Glutamatergic neuron (in vitro differentiated cells): ENCODE results near the gene KIRREL3. TPM values are rescaled to one million over a fixed set of nuclear protein-coding genes. Genes with fewer than 3 reads are reported as not detected.

Experiments used
- DNase-seq: peaks from one replicate; pipeline ENCODE4 v3.0.0; 2022
- H3K27ac Mint-ChIP-seq: one replicate; pipeline ENCODE4 v1.8.0; 2020; ENCODE audit warnings: mild to moderate bottlenecking, mixed read lengths, inconsistent platforms; ENCODE audit not compliant: unreplicated experiment
- H3K27me3 Mint-ChIP-seq: one replicate; pipeline ENCODE4 v1.8.0; 2020; ENCODE audit warnings: mild to moderate bottlenecking, moderate library complexity, mixed read lengths, inconsistent platforms; ENCODE audit not compliant: unreplicated experiment
- H3K36me3 Mint-ChIP-seq: one replicate; pipeline ENCODE4 v1.8.0; 2020; ENCODE audit warnings: mild to moderate bottlenecking, mixed read lengths, inconsistent platforms; ENCODE audit not compliant: unreplicated experiment
- H3K4me1 Mint-ChIP-seq: one replicate; pipeline ENCODE4 v1.8.0; 2020; ENCODE audit warnings: mild to moderate bottlenecking, low read depth, mixed read lengths, inconsistent platforms; ENCODE audit not compliant: unreplicated experiment
- H3K4me3 Mint-ChIP-seq: one replicate; pipeline ENCODE4 v1.8.0; 2020; ENCODE audit warnings: mild to moderate bottlenecking, mixed read lengths, inconsistent platforms; ENCODE audit not compliant: unreplicated experiment
- H3K9me3 Mint-ChIP-seq: one replicate; pipeline ENCODE4 v1.8.0; 2020; ENCODE audit warnings: mild to moderate bottlenecking, moderate library complexity, mixed read lengths, inconsistent platforms; ENCODE audit not compliant: unreplicated experiment
- total RNA-seq: library from RNA; stranded (reverse); fragmentation: NEBNext Ultra II Directional; extraction: Animal tissue kit (Norgen Biotek cat#: 25700); gene quantifications from one replicate; pipeline ENCODE4 v1.2.1, GENCODE V29; 2021; ENCODE audit not compliant: unreplicated experiment
- TF ChIP-seq, protein P1 (sequence below): fragments of 200-600 bp; sonication (generic); IDR thresholded peaks from one replicate; pipeline ENCODE4 v1.5.0; 2021; ENCODE audit not compliant: partially characterized antibody, unreplicated experiment

KIRREL3 gene
- total RNA-seq, 1 donor from 2014 or later = 25.3 TPM

DNA sequence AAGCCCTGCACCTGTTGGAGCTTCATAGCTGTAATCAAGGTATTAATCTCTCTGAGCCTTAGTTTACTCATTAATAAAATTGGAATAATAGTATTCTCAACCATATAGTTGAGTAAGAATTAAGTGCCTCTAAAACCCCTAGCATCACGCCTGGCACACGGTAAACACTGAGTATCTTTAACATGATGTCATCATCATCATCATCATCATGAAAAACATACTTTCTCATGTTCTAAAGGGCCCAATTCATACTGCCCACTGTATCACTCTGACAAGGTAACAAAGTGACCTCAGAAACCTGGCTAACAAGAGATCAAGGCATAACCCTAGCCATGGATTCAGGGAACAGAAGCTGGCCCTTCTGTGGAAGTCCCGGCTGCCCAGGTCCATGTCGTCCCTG, 58.4 kb downstream of the KIRREL3 start:
- DNase-seq = no peak
- Mint-ChIP-seq H3K27me3 (peaks cover 6% of the 10 kb centered on the region), H3K9me3 (no peaks in the 10 kb centered on the region), H3K27ac (no peak overlapping the region), H3K4me1 (peaks cover 2% of the 10 kb centered on the region), H3K36me3 (no peaks in the 10 kb centered on the region), H3K4me3 (no peak overlapping the region)
- TF ChIP-seq, protein P1, sequence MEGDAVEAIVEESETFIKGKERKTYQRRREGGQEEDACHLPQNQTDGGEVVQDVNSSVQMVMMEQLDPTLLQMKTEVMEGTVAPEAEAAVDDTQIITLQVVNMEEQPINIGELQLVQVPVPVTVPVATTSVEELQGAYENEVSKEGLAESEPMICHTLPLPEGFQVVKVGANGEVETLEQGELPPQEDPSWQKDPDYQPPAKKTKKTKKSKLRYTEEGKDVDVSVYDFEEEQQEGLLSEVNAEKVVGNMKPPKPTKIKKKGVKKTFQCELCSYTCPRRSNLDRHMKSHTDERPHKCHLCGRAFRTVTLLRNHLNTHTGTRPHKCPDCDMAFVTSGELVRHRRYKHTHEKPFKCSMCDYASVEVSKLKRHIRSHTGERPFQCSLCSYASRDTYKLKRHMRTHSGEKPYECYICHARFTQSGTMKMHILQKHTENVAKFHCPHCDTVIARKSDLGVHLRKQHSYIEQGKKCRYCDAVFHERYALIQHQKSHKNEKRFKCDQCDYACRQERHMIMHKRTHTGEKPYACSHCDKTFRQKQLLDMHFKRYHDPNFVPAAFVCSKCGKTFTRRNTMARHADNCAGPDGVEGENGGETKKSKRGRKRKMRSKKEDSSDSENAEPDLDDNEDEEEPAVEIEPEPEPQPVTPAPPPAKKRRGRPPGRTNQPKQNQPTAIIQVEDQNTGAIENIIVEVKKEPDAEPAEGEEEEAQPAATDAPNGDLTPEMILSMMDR = no peak

DNA sequence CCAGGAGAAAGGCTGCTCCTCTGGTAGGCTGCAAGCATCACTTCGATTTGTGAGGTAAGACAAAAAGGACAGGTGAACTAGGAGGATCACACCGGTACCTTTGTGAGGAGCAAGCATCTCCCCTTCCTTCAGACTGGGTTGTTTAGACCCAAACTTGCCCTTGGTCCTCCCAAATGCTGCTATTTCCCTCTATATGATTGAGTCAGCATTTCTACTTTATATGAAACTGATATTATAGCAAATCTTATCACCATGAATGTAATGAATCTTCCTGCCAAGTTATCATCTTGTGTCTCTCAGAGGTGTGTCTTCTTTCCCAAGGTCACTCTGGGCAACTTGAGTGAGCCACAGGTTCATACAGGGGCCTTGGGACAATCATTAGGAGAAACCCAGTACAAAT, 61.0 kb downstream of the KIRREL3 start:
- no peak for DNase-seq
- H3K27me3 Mint-ChIP-seq = peaks cover 1% of the 10 kb centered on the region
- TF ChIP-seq, protein P1 = no peak

DNA sequence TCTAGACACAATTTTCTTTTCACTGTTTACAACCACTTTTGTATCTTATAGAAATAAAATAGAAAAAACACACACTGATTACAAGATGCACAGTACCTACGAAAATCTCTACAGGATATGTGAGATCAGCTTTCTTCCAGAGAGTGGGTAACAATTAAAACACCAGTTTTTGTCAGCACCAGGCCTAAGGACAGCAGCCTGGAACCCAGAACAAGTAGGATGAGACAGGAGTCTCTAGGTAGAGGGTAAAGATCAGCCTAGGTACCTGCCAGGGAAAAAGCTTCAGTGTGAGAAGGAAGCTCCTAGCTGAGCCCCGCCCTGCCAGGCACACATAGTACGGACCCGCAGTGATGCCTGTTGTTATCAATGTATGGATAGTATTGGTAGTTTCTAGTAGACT, 61.9 kb downstream of the KIRREL3 start:
- TF ChIP-seq, protein P1 = no peak
- no peak overlapping the region for H3K27ac Mint-ChIP-seq
- no peaks in the 10 kb centered on the region for H3K9me3 Mint-ChIP-seq
- peaks cover 3% of the 10 kb centered on the region for H3K36me3 Mint-ChIP-seq
- peaks cover 2% of the 10 kb centered on the region for H3K4me1 Mint-ChIP-seq
- H3K27me3 Mint-ChIP-seq = peaks cover 1% of the 10 kb centered on the region
- no peak for DNase-seq
- no peak overlapping the region for H3K4me3 Mint-ChIP-seq

More for the DNA sequence above, 61.0 kb downstream of the KIRREL3 start:
- H3K36me3 Mint-ChIP-seq = no peaks in the 10 kb centered on the region
- H3K4me1 Mint-ChIP-seq = peaks cover 2% of the 10 kb centered on the region
- no peak overlapping the region for H3K4me3 Mint-ChIP-seq
- H3K27ac Mint-ChIP-seq = no peak overlapping the region
- H3K9me3 Mint-ChIP-seq = no peaks in the 10 kb centered on the region

DNA sequence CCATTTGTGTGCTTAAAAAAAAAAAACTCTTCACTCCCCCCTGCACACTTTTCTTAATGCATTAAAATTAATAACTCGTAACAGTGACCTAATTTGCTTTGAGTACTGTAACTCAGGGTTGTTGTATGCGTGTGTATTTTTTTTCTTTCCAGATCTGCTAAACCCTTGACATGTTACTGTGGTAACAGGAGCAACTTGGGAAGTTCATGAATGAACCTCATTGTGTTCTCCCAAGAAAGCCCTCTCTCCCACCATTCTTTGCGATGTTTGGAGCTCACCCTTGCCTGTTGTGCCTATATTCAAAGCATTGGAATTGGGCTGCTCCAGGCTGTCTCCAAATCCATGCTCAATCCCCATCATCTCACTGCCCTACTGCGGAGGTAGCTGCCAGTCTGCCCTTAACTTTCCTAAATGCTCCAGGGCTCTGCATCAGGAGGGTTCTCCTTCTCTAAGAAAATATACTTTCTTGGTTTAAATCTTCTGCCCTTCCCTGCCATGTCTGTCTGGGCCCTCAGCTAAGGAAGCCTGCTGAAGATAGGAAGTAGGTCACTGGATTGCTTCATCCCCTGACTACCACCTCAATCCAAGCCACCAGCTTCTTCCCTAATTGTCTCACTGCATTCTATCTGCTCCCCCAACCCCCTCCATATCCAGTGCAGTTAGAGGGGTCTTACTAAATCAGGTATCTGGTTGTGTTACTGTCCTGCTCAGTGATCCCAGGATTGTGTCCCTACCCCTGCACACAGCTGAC, 70.3 kb downstream of the KIRREL3 start:
- TF ChIP-seq, protein P1 = no peak
- Mint-ChIP-seq H3K4me3 (no peak overlapping the region), H3K36me3 (peaks cover 5% of the 10 kb centered on the region), H3K27ac (no peak overlapping the region), H3K9me3 (peaks cover 4% of the 10 kb centered on the region), H3K27me3 (no peaks in the 10 kb centered on the region), H3K4me1 (peaks cover 15% of the 10 kb centered on the region)
- DNase-seq = no peak
